GM18909 (cell line): ENCODE results near the gene TRIM38.
"Not testable (repeated sequence)": the region's sequence is repeated elsewhere in the genome, so short reads cannot be mapped to it uniquely, and the experiment has no call there.

Source experiments
- ATAC-seq: cut with Tn5 transposase; IDR thresholded peaks from one replicate; pipeline ENCODE4 v1.9.1; 2021; ENCODE audit warnings: mild to moderate bottlenecking; ENCODE audit not compliant: unreplicated experiment, poor library complexity

Gene TRIM38

DNA sequence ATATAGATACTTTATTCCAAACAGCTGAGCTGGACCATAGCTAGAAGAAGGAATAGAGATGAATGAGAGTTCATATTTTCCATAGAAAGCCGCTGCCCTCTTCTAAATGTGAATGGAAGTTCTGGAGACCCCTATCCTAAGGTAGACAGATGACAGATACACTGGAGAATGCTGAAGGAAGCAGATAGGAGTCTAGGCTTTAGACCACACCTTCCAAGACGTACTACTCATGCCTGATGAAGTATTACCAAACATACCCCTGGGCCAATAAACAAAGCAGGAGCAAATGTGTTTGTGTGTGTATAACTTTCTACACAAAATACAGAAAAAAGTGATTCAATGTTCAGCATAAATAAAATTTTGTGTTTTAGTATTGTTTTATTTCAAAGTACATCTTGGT lies 23.0 kb upstream of the TRIM38 start:
- no peak for ATAC-seq

GRCh38 chr6:25942561-25943147 lies 19.9 kb upstream of the TRIM38 start:
- ATAC-seq, result no peak

DNA sequence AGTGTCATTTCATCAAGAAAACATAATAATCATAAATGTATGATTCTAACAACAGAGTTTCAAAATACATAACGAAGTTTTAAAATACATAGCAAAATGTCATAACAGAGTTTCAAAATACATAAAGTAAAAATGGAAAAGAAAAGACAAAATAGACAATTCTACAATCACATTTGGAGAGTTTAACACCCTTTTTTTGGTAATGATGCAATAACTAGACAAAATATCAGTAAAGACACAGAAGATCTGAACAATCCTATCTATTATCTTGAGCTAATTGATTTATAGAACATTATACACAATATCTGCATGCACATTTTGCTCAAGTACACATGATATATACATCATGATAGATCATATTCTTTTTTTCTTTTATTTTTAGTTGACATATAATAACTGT lies 18.7 kb upstream of the TRIM38 start:
- no peak for ATAC-seq

GRCh38 chr6:25944688-25945574 lies 17.7 kb upstream of the TRIM38 start:
- peak; percentile 94 for ATAC-seq

- ATAC-seq, result not testable (repeated sequence)
Measured at GRCh38 chr6:25945738-25946137, 16.9 kb upstream of the TRIM38 start.

DNA sequence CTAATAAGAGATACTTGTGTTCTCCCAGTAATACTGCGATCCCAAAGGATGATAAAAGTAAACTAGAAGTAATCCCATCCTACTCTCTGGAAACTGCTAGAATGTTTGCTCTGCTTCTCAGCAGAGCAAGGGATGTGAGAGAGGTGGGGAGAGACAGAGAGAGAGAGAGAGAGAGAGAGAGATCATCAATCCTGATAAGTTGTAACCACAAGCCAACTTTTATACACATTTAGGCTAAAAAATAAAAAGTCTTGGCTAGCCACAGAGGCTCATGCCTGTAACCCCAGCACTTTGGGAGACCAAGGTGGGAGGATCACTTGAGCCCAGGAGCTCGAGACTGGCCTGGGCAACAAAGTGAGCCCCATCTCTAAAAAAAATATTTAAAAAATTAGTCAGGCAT lies 16.0 kb upstream of the TRIM38 start:
- ATAC-seq, result no peak

- ATAC-seq, result not testable (repeated sequence)
Measured at GRCh38 chr6:25947492-25947891, 15.1 kb upstream of the TRIM38 start.

- no peak for ATAC-seq
Measured at GRCh38 chr6:25949695-25950094, 12.9 kb upstream of the TRIM38 start.

GRCh38 chr6:25950297-25950696 lies 12.3 kb upstream of the TRIM38 start:
- no peak for ATAC-seq

DNA sequence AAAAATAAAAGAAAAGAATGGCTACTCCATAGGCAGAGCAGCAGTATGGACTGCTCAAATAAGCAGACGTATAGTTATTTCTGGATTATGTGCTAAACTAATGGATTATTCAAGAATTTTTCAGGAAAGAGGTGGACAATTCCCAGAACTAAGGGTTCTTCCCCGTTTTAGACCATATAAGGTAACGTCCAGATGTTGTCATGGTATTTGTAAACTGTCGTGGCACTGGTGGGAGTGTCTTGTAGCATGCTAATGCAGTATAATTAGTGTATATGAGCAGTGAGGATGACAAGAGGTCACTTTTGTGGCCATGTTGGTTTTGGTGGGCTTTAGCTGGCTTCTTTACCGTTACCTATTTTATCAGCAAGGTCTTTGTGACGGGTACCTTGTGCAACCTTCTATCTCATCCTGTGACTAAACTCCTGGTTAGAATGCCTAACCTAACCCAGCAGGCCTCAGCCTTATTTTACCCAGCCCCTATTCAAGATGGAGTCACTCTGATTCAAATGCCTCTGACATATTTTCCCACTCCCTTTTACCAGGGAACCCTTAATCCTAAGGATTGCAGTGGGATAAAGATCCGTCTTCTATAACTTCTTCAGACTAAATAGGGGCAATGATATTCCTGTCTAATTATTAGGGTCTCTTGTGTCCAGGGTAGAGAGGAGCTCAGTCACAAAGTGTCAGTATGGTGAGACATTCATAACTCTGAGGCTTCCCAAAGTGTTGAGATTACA lies 11.1 kb upstream of the TRIM38 start:
- no peak for ATAC-seq

DNA sequence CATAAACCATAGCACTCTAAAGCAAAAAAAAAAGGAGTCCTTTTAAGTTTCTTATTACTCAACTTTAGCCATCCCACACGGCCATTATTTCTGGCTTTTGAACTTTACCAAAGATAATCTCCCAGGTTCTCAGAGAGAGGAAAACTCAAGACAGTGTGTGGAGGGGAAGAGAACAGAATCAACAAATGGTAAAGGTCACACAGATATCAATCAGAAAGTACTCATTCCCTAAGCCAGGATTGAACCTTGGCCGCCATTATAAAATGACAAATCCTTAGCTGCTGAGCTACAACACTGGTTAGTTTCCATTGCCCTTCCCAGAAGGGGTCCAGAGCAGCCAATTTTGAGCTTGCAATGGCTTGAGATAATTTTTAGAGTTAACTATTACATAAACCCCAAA lies 10.1 kb upstream of the TRIM38 start:
- no peak for ATAC-seq

DNA sequence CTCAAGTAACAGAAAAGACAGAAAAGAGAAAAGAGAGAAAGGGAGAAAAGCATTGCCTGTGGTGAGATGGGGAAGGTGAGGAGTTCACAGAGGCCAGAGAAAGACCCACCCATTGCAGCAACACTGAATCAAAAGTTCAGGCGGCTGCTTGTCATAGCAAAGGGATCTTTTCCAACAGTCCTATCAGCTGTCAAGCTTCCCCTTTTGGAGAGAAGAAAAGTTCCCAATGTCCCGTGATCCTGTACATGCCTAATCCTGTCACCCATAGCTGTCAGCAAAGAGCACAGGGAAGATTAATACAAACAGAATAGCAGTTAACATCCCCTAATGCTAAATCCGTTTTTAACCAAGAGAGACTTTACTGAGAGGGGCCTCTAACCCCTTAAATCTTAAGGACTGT lies 8.9 kb upstream of the TRIM38 start:
- ATAC-seq, result no peak

DNA sequence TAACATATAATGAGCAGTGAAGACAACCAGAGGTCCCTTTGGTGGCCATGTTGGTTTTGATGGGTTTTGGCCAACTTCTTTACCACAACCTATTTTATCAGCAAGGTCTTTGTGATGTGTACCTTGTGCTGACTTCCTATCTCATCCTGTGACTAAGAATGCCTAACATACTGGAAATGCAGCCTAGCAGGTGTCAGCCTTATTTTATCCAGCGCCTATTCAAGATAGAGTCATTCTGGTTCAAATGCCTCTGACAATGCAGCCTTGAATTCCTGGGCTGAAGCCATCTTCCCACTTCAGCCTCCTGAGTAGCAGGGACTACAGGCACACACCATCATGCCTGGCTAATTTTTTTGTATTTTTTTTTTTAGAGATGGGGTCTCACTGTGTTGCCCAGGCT lies 7.8 kb upstream of the TRIM38 start:
- no peak for ATAC-seq

GRCh38 chr6:25956226-25956625 lies 6.4 kb upstream of the TRIM38 start:
- no peak for ATAC-seq

- ATAC-seq, result no peak
Measured at GRCh38 chr6:25958700-25959162, 3.9 kb upstream of the TRIM38 start.

- no peak for ATAC-seq
Measured at GRCh38 chr6:25959890-25960536, 2.6 kb upstream of the TRIM38 start.

GRCh38 chr6:25960734-25961133 lies 1.9 kb upstream of the TRIM38 start:
- no peak for ATAC-seq

DNA sequence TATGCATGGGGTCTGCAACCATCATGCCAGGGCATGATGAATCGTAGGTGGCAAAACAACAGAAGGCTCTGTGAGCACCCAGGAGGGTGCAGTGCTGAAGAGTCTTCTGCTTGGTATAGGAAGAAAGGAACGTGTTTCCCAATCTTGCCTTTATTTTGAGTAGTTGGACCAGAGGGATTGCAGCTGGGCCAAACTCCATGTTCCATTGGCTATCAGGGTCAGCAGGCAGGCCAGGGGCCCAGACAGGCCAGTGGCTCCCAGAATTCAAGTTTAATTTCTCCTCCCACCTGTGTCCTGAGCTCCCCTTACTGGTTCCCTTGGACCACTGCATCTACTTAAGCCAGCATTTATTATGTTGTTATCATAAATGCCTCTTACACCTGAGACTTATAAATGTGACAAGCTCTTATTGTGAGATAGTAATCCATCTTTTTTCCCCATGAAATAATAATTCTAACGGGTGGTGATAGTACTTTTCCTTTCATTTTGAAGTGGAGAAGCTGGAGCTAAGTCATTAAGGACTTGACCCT lies 918 bp upstream of the TRIM38 start:
- no peak for ATAC-seq

- ATAC-seq, result no peak
Measured at GRCh38 chr6:25963426-25964123, 973 bp downstream of the TRIM38 start.

- no peak for ATAC-seq
Measured at GRCh38 chr6:25965058-25965457, 2.5 kb downstream of the TRIM38 start.
